GM19395 (cell line): ENCODE results near the gene DOC2B.
"Not testable (repeated sequence)": the region's sequence is repeated elsewhere in the genome, so short reads cannot be mapped to it uniquely, and the experiment has no call there.

Experiments used
- ATAC-seq: cut with Tn5 transposase; IDR thresholded peaks from one replicate; pipeline ENCODE4 v1.9.1; 2021; ENCODE audit warnings: mild to moderate bottlenecking, moderate library complexity; ENCODE audit not compliant: unreplicated experiment

DOC2B gene

GRCh38 chr17:146983-147761 lies 34.3 kb downstream of the DOC2B start:
- ATAC-seq: no peak

- no peak for ATAC-seq
These were observed 34.9 kb downstream of the DOC2B start for GRCh38 chr17:146546-146945.

GRCh38 chr17:145671-146541 lies 35.5 kb downstream of the DOC2B start:
- no peak for ATAC-seq

- ATAC-seq: no peak
These were observed 36.3 kb downstream of the DOC2B start for GRCh38 chr17:144936-145670.

GRCh38 chr17:143785-144281 lies 37.6 kb downstream of the DOC2B start:
- ATAC-seq: no peak

- ATAC-seq: no peak
These were observed 38.3 kb downstream of the DOC2B start for GRCh38 chr17:142876-143784.

GRCh38 chr17:142102-142661 lies 39.3 kb downstream of the DOC2B start:
- no peak for ATAC-seq

GRCh38 chr17:139401-140205 lies 41.8 kb downstream of the DOC2B start:
- ATAC-seq: not testable (repeated sequence)

GRCh38 chr17:137166-137807 lies 44.2 kb downstream of the DOC2B start, which contains the start of gene SCGB1C2:
SCGB1C2 (plus strand) TSS chr17:137569; CDS start chr17:137591, 22 bp downstream.
- ATAC-seq: not testable (repeated sequence)

GRCh38 chr17:136531-136930 lies 44.9 kb downstream of the DOC2B start:
- ATAC-seq: peak; percentile 79

GRCh38 chr17:135895-136294 lies 45.6 kb downstream of the DOC2B start:
- ATAC-seq: not testable (repeated sequence)

- not testable (repeated sequence) for ATAC-seq
These were observed 46.4 kb downstream of the DOC2B start for GRCh38 chr17:135022-135421.

GRCh38 chr17:134332-134785 lies 47.1 kb downstream of the DOC2B start:
- peak; percentile 81 for ATAC-seq

GRCh38 chr17:133932-134331 lies 47.5 kb downstream of the DOC2B start:
- ATAC-seq: not testable (repeated sequence)

GRCh38 chr17:118339-118917 lies 63.0 kb downstream of the DOC2B start:
- not testable (repeated sequence) for ATAC-seq

GRCh38 chr17:113111-113510 lies 68.3 kb downstream of the DOC2B start:
- ATAC-seq: not testable (repeated sequence)
